GM10266 (cell line): Measurements from ENCODE around the gene SNRPA1.
A peak's percentile ranks its signal among the peaks of the same experiment; 100 is the strongest.

Source experiments
- DNase-seq: peaks from one replicate; pipeline ENCODE4 v3.0.0; 2012; ENCODE audit errors: extremely low spot score
- TF ChIP-seq, protein P1 (sequence below): IDR thresholded peaks from 2 replicates; pipeline ENCODE4 v1.5.1; 2012; ENCODE audit warnings: mild to moderate bottlenecking, low read depth; ENCODE audit not compliant: control insufficient read depth, insufficient read depth; ENCODE audit errors: missing control alignments

Gene SNRPA1

DNA sequence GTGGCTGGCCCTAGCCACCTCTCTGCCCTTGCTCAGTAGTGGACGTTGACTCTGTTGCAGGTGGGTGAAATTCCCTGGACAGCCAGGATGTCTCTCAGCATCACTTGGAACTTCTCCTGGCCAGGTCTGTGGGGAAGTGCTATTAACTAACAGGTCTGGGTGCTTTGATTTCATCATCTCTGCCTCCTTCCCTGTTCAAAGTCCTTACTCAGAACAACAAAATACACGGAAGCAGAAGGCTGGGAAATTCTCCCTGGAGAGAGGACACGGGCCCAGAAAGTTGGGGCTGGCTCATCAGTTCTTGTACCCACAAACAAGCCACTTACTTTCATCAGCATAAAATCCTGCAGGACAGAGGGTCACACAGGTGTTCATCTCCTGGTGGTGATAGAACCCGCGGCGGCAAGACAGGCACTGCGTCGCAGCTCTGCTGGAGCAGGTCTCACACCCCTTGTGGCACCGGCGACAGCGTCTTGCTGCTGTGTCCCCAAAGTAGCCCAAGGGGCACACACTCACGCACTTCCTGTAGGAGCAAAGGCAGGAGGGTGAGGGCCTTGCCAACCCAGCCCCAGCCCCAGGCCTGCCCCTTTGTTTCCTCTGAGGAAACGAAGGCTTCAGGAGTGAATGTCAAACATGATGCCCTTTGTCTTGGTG is 29.6 kb upstream of the SNRPA1 start:
- TF ChIP-seq, protein P1, sequence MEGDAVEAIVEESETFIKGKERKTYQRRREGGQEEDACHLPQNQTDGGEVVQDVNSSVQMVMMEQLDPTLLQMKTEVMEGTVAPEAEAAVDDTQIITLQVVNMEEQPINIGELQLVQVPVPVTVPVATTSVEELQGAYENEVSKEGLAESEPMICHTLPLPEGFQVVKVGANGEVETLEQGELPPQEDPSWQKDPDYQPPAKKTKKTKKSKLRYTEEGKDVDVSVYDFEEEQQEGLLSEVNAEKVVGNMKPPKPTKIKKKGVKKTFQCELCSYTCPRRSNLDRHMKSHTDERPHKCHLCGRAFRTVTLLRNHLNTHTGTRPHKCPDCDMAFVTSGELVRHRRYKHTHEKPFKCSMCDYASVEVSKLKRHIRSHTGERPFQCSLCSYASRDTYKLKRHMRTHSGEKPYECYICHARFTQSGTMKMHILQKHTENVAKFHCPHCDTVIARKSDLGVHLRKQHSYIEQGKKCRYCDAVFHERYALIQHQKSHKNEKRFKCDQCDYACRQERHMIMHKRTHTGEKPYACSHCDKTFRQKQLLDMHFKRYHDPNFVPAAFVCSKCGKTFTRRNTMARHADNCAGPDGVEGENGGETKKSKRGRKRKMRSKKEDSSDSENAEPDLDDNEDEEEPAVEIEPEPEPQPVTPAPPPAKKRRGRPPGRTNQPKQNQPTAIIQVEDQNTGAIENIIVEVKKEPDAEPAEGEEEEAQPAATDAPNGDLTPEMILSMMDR = no peak
- DNase-seq = no peak

DNA sequence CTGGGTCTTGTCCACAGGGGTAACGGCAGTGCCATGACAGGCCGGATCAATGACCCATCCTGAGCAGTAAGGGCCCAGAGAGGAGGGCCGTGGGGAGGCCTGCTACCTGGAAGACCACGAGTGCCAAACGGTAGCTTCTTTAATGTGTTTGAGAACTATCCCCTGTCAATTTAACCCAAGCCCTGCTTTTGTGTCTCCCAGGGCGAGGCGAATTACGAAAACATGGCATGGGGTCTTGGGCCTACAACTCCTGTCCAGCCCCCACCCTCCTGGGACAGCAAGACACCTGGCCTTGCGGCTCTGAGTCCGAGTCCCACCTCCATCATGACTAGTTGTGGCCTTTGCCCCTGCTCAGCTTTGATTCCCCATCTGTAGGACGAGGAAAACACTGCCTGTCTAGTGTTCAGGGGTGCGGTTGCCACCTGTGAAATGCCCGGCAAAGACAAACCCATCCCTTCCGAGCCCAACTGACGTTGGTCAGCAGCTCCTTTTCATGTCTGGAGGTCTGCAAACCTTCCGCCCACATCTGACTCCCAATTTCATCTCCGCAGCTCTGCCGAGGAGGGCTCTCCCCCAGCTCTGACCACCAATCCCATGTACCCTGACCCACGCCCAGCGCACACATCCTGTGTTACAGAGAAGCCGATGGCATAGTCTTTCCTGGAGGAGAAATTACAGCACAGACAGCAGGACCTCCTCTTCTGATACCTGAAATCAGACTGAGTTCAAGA is 28.9 kb upstream of the SNRPA1 start:
- TF ChIP-seq, protein P1 = no peak
- DNase-seq = no peak

DNA sequence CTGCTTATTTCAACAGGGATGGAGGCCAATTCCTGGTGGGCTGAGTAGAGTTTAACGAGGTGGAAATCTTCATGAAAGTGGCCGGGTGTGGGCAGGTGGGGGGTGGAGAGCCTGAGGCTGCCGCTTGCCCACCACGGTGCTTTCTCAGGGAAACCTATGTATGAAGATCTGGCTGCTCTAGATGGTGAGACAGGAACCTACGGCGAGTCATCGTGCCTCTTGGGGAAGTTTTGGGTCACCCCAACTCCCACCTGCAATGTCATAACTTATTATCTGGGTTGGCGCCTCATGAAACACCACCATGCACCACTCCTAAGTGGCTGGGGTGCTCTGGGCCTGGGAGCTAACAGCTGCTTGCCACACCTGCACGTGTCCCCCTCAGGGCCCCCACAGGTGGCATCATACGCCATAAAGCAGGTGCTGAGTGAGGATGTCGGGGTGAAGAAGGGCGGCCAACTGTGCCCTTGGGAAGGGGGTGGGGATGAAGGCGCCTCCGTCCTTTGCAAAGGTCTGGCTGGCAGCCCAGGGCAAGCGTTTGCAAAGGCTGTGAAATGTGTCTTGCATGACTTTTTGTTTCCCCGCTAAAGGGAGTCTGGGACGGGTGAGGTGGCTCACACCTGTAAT is 27.9 kb upstream of the SNRPA1 start:
- no peak for DNase-seq
- TF ChIP-seq, protein P1 = no peak

DNA sequence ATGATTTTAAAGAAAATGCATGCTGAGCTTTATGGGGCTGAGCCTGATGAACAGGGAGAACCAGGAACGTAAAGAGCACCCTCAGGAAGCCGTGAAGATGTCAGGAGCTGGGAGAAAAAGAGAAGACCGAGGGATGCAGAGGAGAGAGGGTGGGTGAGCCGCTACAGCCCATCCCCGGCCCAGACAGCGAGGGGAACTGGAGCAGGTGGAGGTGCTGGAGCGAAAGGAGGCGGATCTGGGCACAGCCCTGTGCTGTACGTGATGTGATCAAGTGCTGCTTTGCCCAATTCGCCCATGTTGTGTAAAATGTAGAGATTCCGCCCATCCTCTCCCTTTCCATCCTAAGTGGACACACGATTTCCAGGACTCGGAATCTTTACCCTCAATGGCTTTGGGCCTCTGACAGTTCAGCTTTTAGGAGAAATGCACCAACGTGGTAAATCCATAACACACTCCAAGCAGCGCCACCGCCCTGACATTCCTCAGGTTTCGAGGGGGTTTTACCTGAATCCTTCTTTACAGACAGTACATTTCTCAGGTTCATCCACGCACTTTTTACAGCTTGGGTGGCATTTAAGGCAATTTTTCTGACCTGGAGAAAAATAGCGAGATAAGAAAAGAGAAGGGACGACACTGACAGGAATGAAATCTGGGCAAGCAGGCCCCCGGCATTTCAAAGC is 27.1 kb upstream of the SNRPA1 start:
- TF ChIP-seq, protein P1 = no peak
- no peak for DNase-seq

DNA sequence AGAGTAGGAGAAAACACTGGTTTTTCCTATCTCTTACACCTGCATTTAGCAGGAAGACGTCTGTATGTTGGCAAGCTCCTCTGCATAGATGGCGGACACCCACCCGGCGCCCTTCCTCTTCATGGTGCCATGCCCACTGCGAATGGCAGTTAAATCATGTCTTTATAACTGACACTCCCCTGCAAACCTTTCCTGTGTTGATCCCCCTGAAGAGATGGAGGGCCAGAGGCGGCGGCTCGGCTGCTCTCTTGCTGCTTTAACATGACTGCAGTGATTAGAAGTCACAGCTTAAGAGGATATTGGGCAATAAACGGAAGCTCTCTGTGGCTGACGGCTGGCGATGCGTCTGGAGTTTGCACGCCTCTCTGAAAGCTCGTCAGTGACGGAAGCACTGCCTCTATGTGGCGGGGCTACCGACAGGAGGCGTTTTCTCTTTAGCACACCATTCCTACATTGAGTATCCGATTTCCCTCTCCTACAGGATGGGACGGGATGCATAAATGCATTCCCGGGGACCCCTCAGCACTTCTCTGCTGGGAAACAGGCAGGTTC is 25.5 kb upstream of the SNRPA1 start:
- peak; percentile 70 for DNase-seq
- TF ChIP-seq, protein P1 = peak; percentile 28

DNA sequence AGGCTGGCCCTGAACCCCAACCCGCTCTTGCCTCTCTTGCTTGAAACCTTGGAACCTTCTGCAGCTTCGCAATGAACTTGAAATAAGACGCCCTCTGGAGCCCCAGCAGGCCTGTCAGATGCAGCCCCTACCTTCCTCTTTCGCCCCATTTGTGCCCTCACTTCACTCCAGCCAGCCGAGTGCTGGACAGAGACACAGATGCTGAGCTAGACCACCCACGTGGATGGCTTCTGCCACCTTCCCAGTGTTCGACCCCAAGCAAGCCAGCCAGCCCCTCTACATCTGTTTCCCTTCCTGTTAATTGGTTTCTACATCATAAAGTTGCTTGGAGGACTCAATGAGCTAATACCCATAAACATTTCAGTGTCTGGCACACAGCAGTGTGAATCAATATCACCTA is 23.8 kb upstream of the SNRPA1 start:
- TF ChIP-seq, protein P1 = no peak
- DNase-seq = no peak
